GM18517 (cell line): ENCODE measurements around the gene SERINC5.

Experiments used
- ATAC-seq: cut with Tn5 transposase; IDR thresholded peaks from one replicate; pipeline ENCODE4 v1.9.1; 2021; ENCODE audit warnings: mild to moderate bottlenecking, moderate library complexity; ENCODE audit not compliant: unreplicated experiment

The SERINC5 gene

DNA sequence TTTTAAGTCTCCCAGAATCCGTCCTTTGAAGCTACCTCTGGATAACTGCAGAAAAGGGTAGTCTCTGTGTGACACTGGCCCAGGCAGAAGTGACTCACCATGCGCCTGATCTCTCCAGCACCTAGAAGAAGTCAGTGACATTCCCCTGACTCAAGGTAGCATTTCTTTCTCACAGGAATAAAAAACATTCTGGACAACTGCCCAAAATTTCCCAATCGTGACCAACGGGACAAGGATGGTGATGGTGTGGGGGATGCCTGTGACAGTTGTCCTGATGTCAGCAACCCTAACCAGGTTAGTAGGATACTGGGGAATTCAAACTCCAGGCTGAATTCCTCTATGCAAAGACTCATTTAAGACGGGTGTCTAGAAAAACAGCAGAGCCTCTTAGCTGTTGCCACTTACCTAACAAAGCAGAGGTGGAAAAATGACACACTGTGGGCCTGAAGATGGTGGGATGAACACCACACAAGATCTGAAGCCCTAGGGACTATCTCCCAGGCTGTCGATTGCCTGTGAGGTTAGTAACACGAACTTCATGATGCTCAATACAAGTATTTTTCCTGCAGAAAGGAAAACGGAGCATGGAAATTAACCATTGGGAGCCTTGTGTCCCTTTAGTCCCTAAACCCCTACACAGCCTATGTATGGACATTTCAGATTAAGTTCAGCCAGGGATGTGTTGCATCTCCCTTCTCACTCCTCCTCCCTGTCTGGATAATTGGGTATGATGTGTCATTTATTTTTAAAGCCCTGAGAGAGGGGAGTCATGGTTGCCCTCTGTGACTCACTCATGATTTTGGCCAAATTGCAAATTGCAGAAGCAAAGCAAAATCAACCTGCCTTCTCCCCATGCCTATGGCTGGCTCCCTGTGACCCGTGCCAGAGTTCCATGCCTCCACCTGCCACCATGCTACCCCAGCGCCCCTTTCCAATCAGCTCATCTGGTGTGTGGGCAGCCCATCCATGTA, 183.5 kb downstream of the SERINC5 start:
- ATAC-seq = no peak

DNA sequence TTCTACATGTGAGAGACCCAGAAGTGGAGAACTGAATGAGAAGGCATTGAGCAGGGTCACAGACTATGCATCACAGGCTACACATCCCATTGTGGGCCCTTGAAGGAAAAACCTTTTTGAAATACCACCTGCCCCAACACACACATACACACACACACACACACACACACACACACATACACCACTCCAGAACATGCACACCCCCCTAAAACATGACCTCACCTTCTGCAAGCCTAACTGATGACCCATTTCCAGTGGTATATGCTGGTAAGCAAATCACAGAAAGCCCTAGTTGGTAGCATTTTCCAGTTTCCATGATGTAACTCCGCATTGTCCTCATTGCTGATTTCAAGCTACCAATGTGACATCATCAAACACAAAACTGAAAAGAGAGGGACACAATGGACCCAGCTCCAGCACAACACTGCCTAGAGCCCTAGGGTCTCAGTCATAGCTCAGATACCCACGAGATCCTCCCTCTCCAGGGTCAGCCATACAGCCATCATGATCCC, 184.3 kb downstream of the SERINC5 start:
- no peak for ATAC-seq

DNA sequence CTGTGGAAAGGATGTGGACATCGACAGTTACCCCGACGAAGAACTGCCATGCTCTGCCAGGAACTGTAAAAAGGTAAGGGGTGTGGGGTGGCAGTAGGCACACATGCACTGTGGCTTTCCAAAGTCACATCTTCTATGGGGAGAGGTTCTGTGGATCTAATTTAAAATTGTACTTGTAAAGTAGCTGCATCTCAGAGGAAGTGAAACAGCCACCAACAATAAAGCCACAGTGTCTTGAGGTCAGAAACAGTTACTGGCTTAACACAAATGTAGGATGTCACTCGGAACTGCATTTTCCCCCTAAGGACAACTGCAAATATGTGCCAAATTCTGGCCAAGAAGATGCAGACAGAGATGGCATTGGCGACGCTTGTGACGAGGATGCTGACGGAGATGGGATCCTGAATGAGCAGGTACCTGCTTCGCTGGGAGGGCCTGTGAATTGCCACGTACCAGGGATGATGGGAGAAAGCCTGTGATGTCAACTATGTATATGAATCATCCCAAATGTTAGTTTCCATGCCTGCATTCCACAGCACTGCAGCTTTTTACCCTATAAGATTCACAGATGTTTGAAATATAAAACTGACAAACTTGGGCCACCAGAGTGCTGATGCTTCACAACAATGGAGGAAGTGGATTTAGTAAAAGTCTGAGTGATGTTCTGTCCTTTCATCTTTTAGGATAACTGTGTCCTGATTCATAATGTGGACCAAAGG, 185.4 kb downstream of the SERINC5 start:
- no peak for ATAC-seq

DNA sequence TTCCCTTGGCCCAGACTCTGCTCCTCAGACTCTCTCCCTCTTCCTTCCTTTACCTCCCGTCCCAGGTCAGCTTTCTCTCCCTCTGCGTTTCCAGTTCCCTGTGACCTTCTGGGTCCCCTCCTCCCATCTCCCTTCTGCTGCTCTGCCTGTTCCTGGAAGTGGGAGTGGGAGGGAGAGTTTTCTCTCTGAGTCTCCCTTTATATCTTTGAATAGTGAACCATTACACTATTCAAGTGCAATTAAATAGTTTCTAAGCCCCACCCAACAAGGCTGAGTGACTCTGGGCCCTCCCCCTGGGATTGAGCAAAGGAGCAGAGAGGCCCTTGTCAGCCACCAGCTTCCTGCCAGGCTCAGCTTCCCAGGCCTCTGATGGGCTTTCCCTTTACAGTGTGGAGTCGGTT, 185.9 kb downstream of the SERINC5 start:
- no peak for ATAC-seq

DNA sequence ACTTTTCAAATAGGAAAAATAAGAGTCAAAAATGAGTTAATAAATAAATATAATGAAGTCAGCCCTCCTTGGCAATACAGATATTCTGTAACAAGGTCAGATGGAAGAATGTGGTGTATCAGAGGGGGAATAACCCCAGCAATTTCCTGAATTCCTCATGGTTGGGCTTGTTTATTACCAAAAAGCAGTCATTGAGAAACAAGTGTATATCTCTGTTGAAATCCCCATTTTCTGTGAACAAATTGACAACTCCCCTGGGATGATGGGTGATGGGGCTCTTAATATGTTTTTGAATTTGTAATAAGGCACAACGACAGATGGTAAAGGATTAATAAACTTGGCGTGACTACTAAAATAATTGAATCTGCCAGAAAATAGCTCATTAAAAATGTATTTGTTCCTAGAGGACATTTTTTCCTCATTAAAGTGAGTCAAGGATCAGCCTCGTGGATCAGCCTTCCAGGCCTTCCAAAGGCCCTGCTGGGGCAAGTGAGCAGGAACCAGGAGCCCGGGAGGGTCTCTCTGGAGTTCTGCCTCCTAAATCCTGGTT, 186.5 kb downstream of the SERINC5 start:
- no peak for ATAC-seq

DNA sequence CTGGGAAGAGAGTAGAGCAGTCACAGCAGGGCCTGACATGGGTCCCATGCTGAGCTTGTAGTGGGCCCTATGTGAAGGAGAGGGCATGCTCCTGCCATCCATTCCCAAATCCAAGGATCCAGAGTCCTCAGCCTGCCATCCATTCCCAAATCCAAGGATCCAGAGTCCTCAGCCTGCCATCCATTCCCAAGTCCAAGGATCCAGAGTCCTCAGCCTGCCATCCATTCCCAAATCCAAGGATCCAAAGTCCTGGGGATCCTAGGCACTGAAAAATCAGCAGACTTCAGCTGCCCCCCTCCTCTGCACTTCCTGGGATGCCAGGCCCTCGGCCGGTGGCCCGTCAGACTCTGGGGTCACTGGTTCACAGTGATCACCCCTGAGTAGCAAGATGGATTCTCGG, 187.1 kb downstream of the SERINC5 start:
- ATAC-seq = no peak

DNA sequence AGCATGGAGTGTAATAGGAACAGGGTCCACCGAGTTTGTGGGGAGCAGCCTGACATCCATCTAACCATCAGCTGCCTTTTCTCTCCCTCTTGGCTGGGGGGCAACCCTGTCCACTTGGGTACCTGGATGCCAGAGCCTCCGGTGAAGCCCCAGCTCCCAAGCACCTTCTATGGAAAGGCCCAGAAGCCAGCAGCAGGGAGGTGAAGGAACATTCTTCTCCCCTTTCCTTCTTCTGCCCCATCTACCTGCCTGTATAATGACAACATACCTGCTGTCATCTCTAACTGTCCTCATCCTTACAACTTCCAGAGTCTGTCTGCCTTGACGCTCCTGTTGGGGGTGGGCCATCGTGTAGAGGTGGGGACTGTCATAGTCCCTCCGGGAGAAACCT, 187.6 kb downstream of the SERINC5 start:
- no peak for ATAC-seq

DNA sequence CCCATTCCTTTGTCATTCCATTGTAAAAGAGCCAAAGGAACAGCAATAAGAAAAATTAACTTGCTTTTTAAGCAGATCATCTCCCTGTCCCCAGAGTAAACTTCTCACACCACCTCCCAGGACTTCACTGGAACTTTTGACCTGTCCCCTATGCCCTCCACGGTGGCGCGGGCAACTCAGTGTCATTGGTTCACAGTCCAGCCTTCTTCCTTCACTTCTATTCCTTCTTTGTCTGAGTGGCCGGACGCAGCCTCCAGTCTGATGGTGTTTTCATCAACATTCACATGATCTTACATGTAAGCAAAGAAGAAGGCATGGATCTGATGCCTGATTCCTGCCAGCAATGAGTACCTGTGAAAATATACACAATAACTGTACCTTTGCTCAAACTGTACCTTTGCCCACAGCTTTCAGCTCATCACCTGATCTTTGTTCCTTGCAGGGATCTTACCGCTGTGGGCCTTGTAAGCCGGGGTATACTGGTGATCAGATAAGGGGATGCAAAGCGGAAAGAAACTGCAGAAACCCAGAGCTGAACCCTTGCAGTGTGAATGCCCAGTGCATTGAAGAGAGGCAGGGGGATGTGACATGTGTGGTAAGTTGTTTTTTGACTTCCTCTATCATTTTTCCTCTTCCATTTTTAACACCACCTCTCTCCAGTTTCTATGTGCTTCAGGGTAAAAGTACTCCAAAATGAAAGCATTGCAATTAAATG, 188.2 kb downstream of the SERINC5 start:
- ATAC-seq = no peak

DNA sequence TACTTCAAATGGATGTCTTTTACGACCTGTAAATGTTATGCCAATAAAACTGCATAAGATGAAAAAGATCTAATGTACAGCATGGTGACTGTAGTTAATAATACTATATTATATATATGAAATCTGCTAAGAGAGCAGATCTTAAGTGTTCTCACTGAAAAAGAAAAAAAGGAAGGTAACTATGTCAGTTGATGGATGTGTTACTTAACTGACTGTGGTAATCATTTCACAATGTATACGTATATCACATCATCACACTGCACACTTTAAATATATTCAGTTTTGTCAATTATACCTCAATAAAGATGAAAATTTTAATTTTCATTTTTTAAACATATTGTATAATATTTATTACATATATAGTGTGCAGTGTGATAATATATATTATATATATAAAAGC, 188.8 kb downstream of the SERINC5 start:
- no peak for ATAC-seq

DNA sequence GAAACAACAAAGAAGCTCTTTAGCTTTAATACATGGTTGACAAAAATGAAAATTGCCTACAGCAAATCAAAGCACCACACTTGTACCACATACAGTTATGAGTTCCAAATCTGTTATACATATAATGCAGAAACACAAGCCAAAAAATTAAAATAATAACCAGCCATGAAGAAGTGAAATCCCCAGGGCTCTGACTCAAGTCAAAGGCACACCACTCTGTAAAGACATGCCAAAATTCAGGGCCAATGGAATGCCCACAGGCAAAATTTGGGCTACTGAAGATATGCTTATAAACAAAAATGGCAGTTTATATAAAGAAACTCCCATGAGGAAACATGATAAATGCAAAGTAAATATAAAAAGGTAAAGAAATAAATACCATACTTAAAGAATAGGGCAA, 191.7 kb downstream of the SERINC5 start:
- ATAC-seq = no peak
